Osteoblast (primary cell): ENCODE results near the gene KIF7. TPM values are rescaled to one million over a fixed set of nuclear protein-coding genes. Genes with fewer than 3 reads are reported as not detected.

ENCODE experiments used
- DNase-seq: peaks from one replicate; pipeline ENCODE4 v3.0.0; 2011; ENCODE audit warnings: low spot score, mixed read lengths; ENCODE audit not compliant: insufficient read length; ENCODE audit errors: missing footprints
- H2AFZ ChIP-seq: 2 replicates; pipeline ENCODE4 v1.6.0; 2011; ENCODE audit warnings: mild to moderate bottlenecking, low read length
- H3K27ac ChIP-seq: 2 replicates; pipeline ENCODE4 v1.5.1; 2011; ENCODE audit warnings: mild to moderate bottlenecking, low read depth, low read length, moderate library complexity
- H3K27me3 ChIP-seq: 2 replicates; pipeline ENCODE4 v1.6.0; 2012; ENCODE audit warnings: mild to moderate bottlenecking, control low read depth, inconsistent platforms, low read length, moderate library complexity; ENCODE audit not compliant: insufficient read depth
- H3K36me3 ChIP-seq: 2 replicates; pipeline ENCODE4 v1.5.1; 2011; ENCODE audit warnings: mild to moderate bottlenecking, low read length, control low read depth, moderate library complexity; ENCODE audit not compliant: insufficient read depth
- H3K4me1 ChIP-seq: 2 replicates; pipeline ENCODE4 v1.5.1; 2011; ENCODE audit warnings: mild to moderate bottlenecking, low read length, control low read depth, moderate library complexity; ENCODE audit not compliant: insufficient read depth
- H3K4me2 ChIP-seq: 2 replicates; pipeline ENCODE4 v1.6.0; 2011; ENCODE audit warnings: mild to moderate bottlenecking, low read length; ENCODE audit not compliant: insufficient read depth
- H3K4me3 ChIP-seq: fragments of 200-600 bp; sonication (generic); 3 replicates; pipeline ENCODE4 v1.5.1; 2012; ENCODE audit warnings: mild to moderate bottlenecking, low read length, inconsistent platforms; ENCODE audit not compliant: insufficient read depth
- H3K79me2 ChIP-seq: 2 replicates; pipeline ENCODE4 v1.6.0; 2012; ENCODE audit warnings: mild to moderate bottlenecking, low read length, control low read depth, inconsistent platforms; ENCODE audit not compliant: insufficient read depth
- H3K9me3 ChIP-seq: 2 replicates; pipeline ENCODE4 v1.5.1; 2011; ENCODE audit warnings: low read depth, low read length, control low read depth
- H4K20me1 ChIP-seq: 2 replicates; pipeline ENCODE4 v1.6.0; 2012; ENCODE audit warnings: mild to moderate bottlenecking, low read length, control low read depth; ENCODE audit not compliant: insufficient read depth
- CTCF ChIP-seq: IDR thresholded peaks from 2 replicates; pipeline ENCODE4 v1.5.1; 2011; ENCODE audit warnings: mild to moderate bottlenecking, low read depth, low read length, moderate library complexity; ENCODE audit errors: extremely low read depth
- total RNA-seq: library from RNA; depleted of rRNA; stranded (reverse); fragments of >200 nt; gene quantifications from 2 replicates; pipeline ENCODE4 v1.2.3, GENCODE V29; 2012

Gene KIF7
- total RNA-seq, 1 donor, result 12.3 TPM

DNA sequence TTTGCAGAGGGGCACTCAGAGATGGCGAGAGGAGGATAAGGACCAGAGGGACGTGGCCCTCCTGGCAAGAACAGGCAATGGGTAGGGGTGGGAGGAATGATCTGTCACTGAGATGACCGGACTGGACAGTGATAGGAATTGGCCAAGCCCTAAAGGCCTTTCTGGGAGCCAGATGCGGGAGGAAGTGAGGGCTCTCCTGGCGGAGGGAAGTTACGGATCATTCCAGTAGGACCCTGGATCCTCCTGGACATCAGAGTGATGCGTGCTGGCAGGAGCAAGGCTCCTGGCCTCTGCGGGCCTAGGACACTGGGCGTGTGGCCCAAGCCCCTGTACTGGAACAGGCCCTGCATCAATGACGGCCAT, 23.4 kb downstream of the KIF7 start:
- TF ChIP-seq CTCF, result no peak
- Histone ChIP-seq H2AFZ (no peak overlapping the region), H3K27me3 (no peaks in the 10 kb centered on the region), H3K4me2 (no peak overlapping the region), H3K27ac (no peak overlapping the region), H4K20me1 (no peaks in the 10 kb centered on the region), H3K9me3 (no peaks in the 10 kb centered on the region), H3K4me1 (no peaks in the 10 kb centered on the region), H3K4me3 (no peak overlapping the region), H3K79me2 (no peaks in the 10 kb centered on the region), H3K36me3 (peaks cover 63% of the 10 kb centered on the region)
- peak; percentile 64 for DNase-seq

- no peak overlapping the region for H3K4me3 ChIP-seq
- peaks cover 69% of the 10 kb centered on the region for H3K36me3 ChIP-seq
- no peaks in the 10 kb centered on the region for H3K79me2 ChIP-seq
- no peaks in the 10 kb centered on the region for H3K27me3 ChIP-seq
- H4K20me1 ChIP-seq, result no peaks in the 10 kb centered on the region
- no peaks in the 10 kb centered on the region for H3K9me3 ChIP-seq
- no peak overlapping the region for H3K4me2 ChIP-seq
- no peak overlapping the region for H2AFZ ChIP-seq
- TF ChIP-seq CTCF, result no peak
- no peak overlapping the region for H3K27ac ChIP-seq
- DNase-seq, result peak; percentile 47
- no peaks in the 10 kb centered on the region for H3K4me1 ChIP-seq
Measured at GRCh38 chr15:89630974-89631901, 24.0 kb downstream of the KIF7 start.

DNA sequence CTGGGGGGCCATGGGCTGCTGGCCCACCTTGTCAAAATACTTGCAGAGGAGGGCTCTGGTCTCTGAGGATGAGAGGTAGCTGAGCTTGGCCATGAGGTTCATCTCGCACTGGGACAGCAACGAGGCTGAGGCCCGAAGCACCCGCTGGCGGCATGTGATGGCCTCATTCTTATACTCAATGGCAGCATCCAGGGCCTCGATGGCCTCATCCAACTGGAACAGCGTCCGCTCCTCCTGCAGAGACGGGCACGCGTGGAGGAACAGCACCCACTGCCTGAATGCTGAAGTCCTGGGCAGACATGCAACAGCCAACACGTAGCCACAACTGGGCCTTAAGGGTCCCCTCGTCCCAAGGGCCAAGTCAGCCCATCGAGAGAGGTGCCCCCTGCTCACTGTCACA, 25.0 kb downstream of the KIF7 start:
- Histone ChIP-seq H3K4me1 (no peaks in the 10 kb centered on the region), H4K20me1 (no peaks in the 10 kb centered on the region), H3K79me2 (no peaks in the 10 kb centered on the region), H3K4me3 (no peak overlapping the region), H3K27ac (no peak overlapping the region), H3K9me3 (no peaks in the 10 kb centered on the region), H3K4me2 (no peak overlapping the region), H3K36me3 (peaks cover 78% of the 10 kb centered on the region), H3K27me3 (no peaks in the 10 kb centered on the region), H2AFZ (no peak overlapping the region)
- peak; percentile 80 for DNase-seq
- TF ChIP-seq CTCF, result no peak

- TF ChIP-seq CTCF, result no peak
- Histone ChIP-seq H3K9me3 (no peaks in the 10 kb centered on the region), H3K79me2 (no peaks in the 10 kb centered on the region), H3K4me2 (no peak overlapping the region), H4K20me1 (no peaks in the 10 kb centered on the region), H3K27ac (no peak overlapping the region), H3K36me3 (peaks cover 80% of the 10 kb centered on the region), H3K27me3 (no peaks in the 10 kb centered on the region), H3K4me3 (no peak overlapping the region), H2AFZ (no peak overlapping the region), H3K4me1 (no peaks in the 10 kb centered on the region)
- peak; percentile 42 for DNase-seq
Measured at GRCh38 chr15:89629829-89630228, 25.4 kb downstream of the KIF7 start.
